ENCODE measurements around the gene HDAC1.

- TF ChIP-seq, protein P1, sequence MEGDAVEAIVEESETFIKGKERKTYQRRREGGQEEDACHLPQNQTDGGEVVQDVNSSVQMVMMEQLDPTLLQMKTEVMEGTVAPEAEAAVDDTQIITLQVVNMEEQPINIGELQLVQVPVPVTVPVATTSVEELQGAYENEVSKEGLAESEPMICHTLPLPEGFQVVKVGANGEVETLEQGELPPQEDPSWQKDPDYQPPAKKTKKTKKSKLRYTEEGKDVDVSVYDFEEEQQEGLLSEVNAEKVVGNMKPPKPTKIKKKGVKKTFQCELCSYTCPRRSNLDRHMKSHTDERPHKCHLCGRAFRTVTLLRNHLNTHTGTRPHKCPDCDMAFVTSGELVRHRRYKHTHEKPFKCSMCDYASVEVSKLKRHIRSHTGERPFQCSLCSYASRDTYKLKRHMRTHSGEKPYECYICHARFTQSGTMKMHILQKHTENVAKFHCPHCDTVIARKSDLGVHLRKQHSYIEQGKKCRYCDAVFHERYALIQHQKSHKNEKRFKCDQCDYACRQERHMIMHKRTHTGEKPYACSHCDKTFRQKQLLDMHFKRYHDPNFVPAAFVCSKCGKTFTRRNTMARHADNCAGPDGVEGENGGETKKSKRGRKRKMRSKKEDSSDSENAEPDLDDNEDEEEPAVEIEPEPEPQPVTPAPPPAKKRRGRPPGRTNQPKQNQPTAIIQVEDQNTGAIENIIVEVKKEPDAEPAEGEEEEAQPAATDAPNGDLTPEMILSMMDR (conservative IDR thresholded peaks at IDR 0.05; ENCODE audit: low read length), result no peak
- no peak for TF ChIP-seq EZH2phosphoT487 (IDR thresholded peaks at IDR 0.05; ENCODE audit: borderline replicate concordance, low read depth, low read length)
These were observed 39.7 kb downstream of the HDAC1 start for GRCh38 chr1:32331549-32331948.
